T-cell (primary cell): ENCODE measurements around the gene AGFG1. TPM values are rescaled to one million over a fixed set of nuclear protein-coding genes. Genes with fewer than 3 reads are reported as not detected.
"Not testable (repeated sequence)": the region's sequence is repeated elsewhere in the genome, so short reads cannot be mapped to it uniquely, and the experiment has no call there.

Source experiments
- ATAC-seq, 4 experiments: fragments of 200-7000 bp in 3 of 4; fragments of 150-1000 bp in 1 of 4; cut with Tn5 transposase; replicated peaks in 1 of 4; 1 replicate in 3 of 4; 2 replicates in 1 of 4; pipeline ENCODE4 v1.10.0; 2021; ENCODE audit warnings: moderate library complexity in 3 of 4, mild to moderate bottlenecking in 2 of 4, moderate number of reproducible peaks in 1 of 4
- CTCF ChIA-PET, 2 donors: fragments of 300-600 bp; sonication (Branson Sonifier 250); formaldehyde crosslinking; loops; one replicate each; lab custom pipeline; 2022; ENCODE audit warnings: antibody characterized with exemption in 2 of 2; lab: Charles Lee
- POLR2A ChIA-PET, 2 donors: fragments of 300-600 bp; sonication (Branson Sonifier 250); formaldehyde crosslinking; loops; one replicate each; lab custom pipeline; 2022; ENCODE audit warnings: antibody characterized with exemption in 2 of 2; lab: Charles Lee
- DNase-seq, 35 experiments: peaks; one replicate each; pipeline versions ENCODE4 v3.0.0 to v3.0.0-alpha.2; 2013 to 2023
- H3K27ac ChIP-seq: one replicate; pipeline ENCODE4 v1.5.1; 2013; ENCODE audit warnings: low read length
- H3K27me3 ChIP-seq, 2 experiments: replicated peaks in 1 of 2; 1 replicate in 1 of 2; 2 replicates in 1 of 2; pipeline versions ENCODE4 v1.6.1 to v1.7.0; 2013; ENCODE audit warnings: low read length in 1 of 2, mixed read lengths in 1 of 2; ENCODE audit not compliant: control insufficient read depth in 2 of 2, insufficient read depth in 2 of 2; ENCODE audit errors: extremely low read depth in 1 of 2
- H3K36me3 ChIP-seq, 2 donors: 1 replicate in 1 of 2; 2 replicates in 1 of 2; pipeline versions ENCODE4 v1.6.1 to v1.7.0; 2013; ENCODE audit warnings: low read length in 1 of 2; ENCODE audit not compliant: control insufficient read depth in 2 of 2, insufficient read depth in 1 of 2; ENCODE audit errors: extremely low read depth in 1 of 2
- H3K4me1 ChIP-seq, 2 experiments: 1 replicate in 1 of 2; 2 replicates in 1 of 2; pipeline versions ENCODE4 v1.6.1 to v1.7.0; 2013; ENCODE audit warnings: low read length in 2 of 2, mixed read lengths in 1 of 2; ENCODE audit not compliant: insufficient read depth in 2 of 2, control insufficient read depth in 1 of 2; ENCODE audit errors: extremely low read depth in 1 of 2
- H3K4me3 ChIP-seq, 2 donors: 1 replicate in 1 of 2; 2 replicates in 1 of 2; pipeline versions ENCODE4 v1.5.1 to v1.7.0; 2013; ENCODE audit warnings: mild to moderate bottlenecking in 2 of 2, low read length in 1 of 2, moderate library complexity in 1 of 2; ENCODE audit not compliant: control insufficient read depth in 1 of 2; ENCODE audit errors: extremely low read depth in 1 of 2
- H3K9me3 ChIP-seq: 2 replicates; pipeline ENCODE4 v1.7.0; 2013
- H3K27ac Mint-ChIP-seq, 2 donors: one replicate each; pipeline ENCODE4 v1.8.0; 2020 to 2021; ENCODE audit warnings: mild to moderate bottlenecking in 2 of 2, mixed read lengths in 2 of 2
- H3K27me3 Mint-ChIP-seq, 2 donors: one replicate each; pipeline ENCODE4 v1.8.0; 2021 to 2022; ENCODE audit warnings: mixed read lengths in 2 of 2
- H3K36me3 Mint-ChIP-seq: one replicate; pipeline ENCODE4 v1.8.0; 2021; ENCODE audit warnings: mixed read lengths
- H3K4me1 Mint-ChIP-seq, 3 donors: one replicate each; pipeline ENCODE4 v1.8.0; 2020 to 2022; ENCODE audit warnings: mixed read lengths in 3 of 3, mild to moderate bottlenecking in 1 of 3
- H3K4me3 Mint-ChIP-seq, 3 donors: one replicate each; pipeline ENCODE4 v1.8.0; 2020 to 2022; ENCODE audit warnings: mild to moderate bottlenecking in 3 of 3, mixed read lengths in 3 of 3, moderate library complexity in 3 of 3
- H3K9me3 Mint-ChIP-seq, 3 donors: one replicate each; pipeline ENCODE4 v1.8.0; 2020 to 2022; ENCODE audit warnings: mixed read lengths in 3 of 3
- WGBS: methylation state at CpG from one replicate; pipeline ENCODE4 v1.1.5; 2013; ENCODE audit warnings: missing lambda C conversion rate; ENCODE audit not compliant: insufficient coverage; 5-methylcytosine and 5-hydroxymethylcytosine counted together
- total RNA-seq, 35 experiments: library from RNA in 6 of 35; stranded (reverse) in 6 of 35; fragments of 120-200 nt in 1 of 35; gene quantifications; one replicate each; pipeline versions ENCODE4 v1.2.1 to v1.2.4 and lab custom pipeline; 2013 to 2026

The AGFG1 gene
- total RNA-seq, 5 donors from 2014 or later (not counting 1 experiment from before 2014, with no cell fraction given), result 48.6 to 61.4 (median 53.1) TPM

DNA sequence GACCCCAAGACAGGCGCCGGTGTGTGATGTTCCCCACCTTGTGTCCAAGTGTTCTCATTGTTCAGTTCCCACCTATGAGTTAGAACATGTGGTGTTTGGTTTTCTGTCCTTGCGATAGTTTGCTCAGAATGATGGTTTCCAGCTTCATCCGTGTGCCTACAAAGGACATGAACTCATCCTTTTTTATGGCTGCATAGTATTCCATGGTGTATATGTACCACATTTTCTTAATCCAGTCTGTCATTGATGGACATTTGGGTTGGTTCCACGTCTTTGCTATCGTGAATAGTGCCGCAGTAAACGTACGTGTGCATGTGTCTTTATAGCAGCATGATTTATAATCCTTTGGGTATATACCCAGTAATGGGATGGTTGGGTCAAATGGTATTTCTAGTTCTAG, 68.4 kb downstream of the AGFG1 start:
- H3K9me3 ChIP-seq, H3K4me3 Mint-ChIP-seq, H3K27me3 Mint-ChIP-seq, H3K9me3 Mint-ChIP-seq, POLR2A ChIA-PET, H3K4me3 ChIP-seq, H3K27ac ChIP-seq, CTCF ChIA-PET, H3K27me3 ChIP-seq, H3K4me1 ChIP-seq, ATAC-seq, H3K27ac Mint-ChIP-seq, DNase-seq: not testable (repeated sequence)
- Mint-ChIP-seq H3K4me1 (peaks cover 13 to 17% (median 13%) of the 10 kb centered on the region in 3 donors), H3K36me3 (peaks cover 74% of the 10 kb centered on the region)
- no CpG with 5 or more reads among the region's 9 CpGs for WGBS
- peaks cover 0 to 28% of the 10 kb centered on the region in 2 donors for H3K36me3 ChIP-seq

DNA sequence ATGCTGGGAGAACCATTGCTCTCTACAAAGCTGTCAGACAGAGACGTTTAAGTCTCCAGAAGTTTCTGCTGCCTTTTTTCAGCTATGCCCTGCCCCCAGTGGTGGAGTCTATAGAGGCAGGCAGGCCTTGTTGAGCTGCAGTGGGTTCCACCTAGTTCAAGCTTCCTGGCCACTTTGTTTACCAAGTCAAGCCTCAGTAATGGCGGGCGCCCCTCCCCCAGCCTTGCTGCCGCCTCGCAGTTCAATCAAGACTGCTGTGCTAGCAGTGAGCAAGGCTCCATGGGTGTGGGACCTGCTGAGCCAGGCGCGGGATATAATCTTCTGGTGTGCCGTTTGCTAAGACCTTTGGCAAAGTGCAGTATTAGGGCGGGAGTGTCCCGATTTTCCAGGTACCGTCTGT, 74.0 kb downstream of the AGFG1 start:
- H3K27ac Mint-ChIP-seq, result no peak overlapping the region
- peaks cover 0 to 2% (median 0%) of the 10 kb centered on the region in 3 donors for H3K9me3 Mint-ChIP-seq
- H3K27me3 Mint-ChIP-seq, result no peaks in the 10 kb centered on the region
- Histone ChIP-seq H3K27ac (no peak overlapping the region), H3K4me1 (no peaks in the 10 kb centered on the region), H3K9me3 (no peaks in the 10 kb centered on the region), H3K36me3 (peaks cover 0 to 9% of the 10 kb centered on the region in 2 donors), H3K4me3 (no peak overlapping the region), H3K27me3 (no peaks in the 10 kb centered on the region)
- CTCF ChIA-PET, result interaction anchor here in 1 of 2 donors (1.0 kb wide), 1 partner anchor 47 kb away, joined by 3 read pairs; no protein-coding TSS in a partner anchor
- DNase-seq (peak in 16 of 35 experiments; percentile 0 to 31 (median 6)), ATAC-seq (no peak)
- peaks cover 73% of the 10 kb centered on the region for H3K36me3 Mint-ChIP-seq
- WGBS, result 87% methylated on average over 8 of the region's 11 CpGs
- no peak overlapping the region for H3K4me3 Mint-ChIP-seq
- peaks cover 13 to 18% (median 17%) of the 10 kb centered on the region in 3 donors for H3K4me1 Mint-ChIP-seq
- POLR2A ChIA-PET, result no interaction called here

DNA sequence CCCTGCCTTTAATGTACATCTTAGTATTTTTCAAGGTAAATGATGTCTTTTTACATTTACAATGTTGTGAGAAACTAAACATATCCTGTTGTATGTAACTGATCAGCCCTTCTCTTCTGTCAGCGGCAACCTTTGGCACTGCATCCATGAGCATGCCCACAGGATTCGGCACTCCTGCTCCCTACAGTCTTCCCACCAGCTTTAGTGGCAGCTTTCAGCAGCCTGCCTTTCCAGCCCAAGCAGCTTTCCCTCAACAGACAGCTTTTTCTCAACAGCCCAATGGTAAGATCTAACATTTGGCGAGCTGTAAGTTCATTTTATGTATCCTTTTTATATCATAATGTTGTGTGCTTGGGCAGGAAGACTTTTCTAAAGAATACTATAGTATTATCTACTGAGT, 79.9 kb downstream of the AGFG1 start:
- Histone ChIP-seq H3K9me3 (no peaks in the 10 kb centered on the region), H3K27me3 (no peaks in the 10 kb centered on the region), H3K4me1 (no peaks in the 10 kb centered on the region), H3K4me3 (no peak overlapping the region), H3K27ac (no peak overlapping the region), H3K36me3 (peaks cover 0 to 35% of the 10 kb centered on the region in 2 donors)
- ChIA-PET CTCF (no interaction called here), POLR2A (interaction anchor here in 1 of 2 donors (0.6 kb wide), 1 partner anchor 100 kb away, joined by 7 read pairs; no protein-coding TSS in a partner anchor)
- Mint-ChIP-seq H3K27ac (no peak overlapping the region), H3K4me1 (no peaks in the 10 kb centered on the region), H3K27me3 (no peaks in the 10 kb centered on the region), H3K4me3 (no peak overlapping the region), H3K36me3 (peaks cover 55% of the 10 kb centered on the region), H3K9me3 (no peaks in the 10 kb centered on the region)
- no peak for DNase-seq
- ATAC-seq, result no peak
- 100% methylated on average over 1 of the region's 3 CpGs for WGBS

DNA sequence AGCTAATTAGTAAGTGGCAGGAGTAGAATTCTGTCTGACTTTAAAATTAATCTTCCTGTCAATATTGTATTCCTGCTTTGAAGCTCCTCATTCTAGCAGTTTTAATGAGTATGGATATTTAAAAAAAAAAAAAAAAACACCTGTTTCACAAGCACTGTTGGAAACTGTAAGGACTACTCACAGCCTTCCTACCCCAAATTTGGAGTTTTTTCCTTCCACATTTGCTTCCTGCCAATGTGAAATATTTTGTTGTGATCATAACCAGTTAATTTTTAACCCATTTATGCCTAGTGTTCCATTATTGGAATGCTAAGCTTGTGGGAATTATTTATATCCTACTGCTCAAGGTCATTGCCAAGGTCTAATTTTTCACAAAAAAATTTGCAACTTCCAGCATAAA, 90.6 kb downstream of the AGFG1 start:
- POLR2A ChIA-PET, result no interaction called here
- CTCF ChIA-PET, result interaction anchor here (0.6 to 0.7 kb wide), 3 partner anchors 9 to 323 kb away, joined by 3 read pairs; no protein-coding TSS in a partner anchor
- ATAC-seq (no peak), DNase-seq (no peak)
- H3K9me3 Mint-ChIP-seq, result no peaks in the 10 kb centered on the region
- H3K36me3 ChIP-seq, result no peaks in the 10 kb centered on the region
- no peak overlapping the region for H3K27ac ChIP-seq
- H3K4me1 Mint-ChIP-seq, result peaks cover 0 to 2% (median 0%) of the 10 kb centered on the region in 3 donors
- H3K27me3 ChIP-seq, result no peaks in the 10 kb centered on the region
- peaks cover 7% of the 10 kb centered on the region for H3K36me3 Mint-ChIP-seq
- H3K27ac Mint-ChIP-seq, result no peak overlapping the region
- no peaks in the 10 kb centered on the region for H3K4me1 ChIP-seq
- no peaks in the 10 kb centered on the region for H3K27me3 Mint-ChIP-seq
- no peaks in the 10 kb centered on the region for H3K9me3 ChIP-seq
- no peak overlapping the region for H3K4me3 Mint-ChIP-seq
- no peak overlapping the region for H3K4me3 ChIP-seq

- Mint-ChIP-seq H3K9me3 (no peaks in the 10 kb centered on the region), H3K4me3 (no peak overlapping the region), H3K27me3 (no peaks in the 10 kb centered on the region), H3K27ac (no peak overlapping the region), H3K36me3 (peaks cover 4% of the 10 kb centered on the region), H3K4me1 (no peaks in the 10 kb centered on the region)
- ATAC-seq (no peak), DNase-seq (no peak)
- H3K9me3 ChIP-seq, result no peaks in the 10 kb centered on the region
- H3K36me3 ChIP-seq, result no peaks in the 10 kb centered on the region
- H3K27ac ChIP-seq, result no peak overlapping the region
- WGBS, result 100% methylated on average over 1 of the region's 1 CpG
- no peaks in the 10 kb centered on the region for H3K27me3 ChIP-seq
- no peaks in the 10 kb centered on the region for H3K4me1 ChIP-seq
- CTCF ChIA-PET, result no interaction called here
- POLR2A ChIA-PET, result no interaction called here
- no peak overlapping the region for H3K4me3 ChIP-seq
Measured at GRCh38 chr2:227565080-227565479, 93.1 kb downstream of the AGFG1 start.

DNA sequence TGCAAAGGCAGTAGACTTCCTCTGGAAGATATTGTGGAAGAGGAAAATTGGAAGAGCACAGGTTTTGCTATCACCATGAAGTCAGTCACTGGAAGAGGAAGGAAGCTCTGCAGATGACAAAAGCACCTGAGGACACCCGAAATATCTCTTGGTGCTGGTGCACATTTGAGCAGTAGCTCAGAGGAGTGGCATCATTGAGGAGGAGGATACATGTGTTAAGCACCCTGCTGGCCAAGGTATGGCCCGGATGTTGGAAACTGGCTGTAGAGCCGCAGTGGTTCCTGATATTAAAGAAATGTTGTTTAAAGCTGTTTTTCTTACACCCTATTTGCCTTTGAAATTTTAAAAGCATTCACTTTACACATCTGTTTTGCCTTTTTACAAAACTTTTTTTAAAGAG, 94.1 kb downstream of the AGFG1 start:
- Histone ChIP-seq H3K27ac (no peak overlapping the region), H3K27me3 (no peaks in the 10 kb centered on the region), H3K9me3 (no peaks in the 10 kb centered on the region), H3K4me3 (no peak overlapping the region), H3K4me1 (no peaks in the 10 kb centered on the region), H3K36me3 (no peaks in the 10 kb centered on the region)
- no peaks in the 10 kb centered on the region for H3K27me3 Mint-ChIP-seq
- H3K36me3 Mint-ChIP-seq, result peaks cover 4% of the 10 kb centered on the region
- WGBS, result 0% methylated on average over 1 of the region's 3 CpGs
- H3K4me1 Mint-ChIP-seq, result no peaks in the 10 kb centered on the region
- ChIA-PET CTCF (no interaction called here), POLR2A (no interaction called here)
- H3K27ac Mint-ChIP-seq, result peak overlapping the region in 1 of 2 donors; percentile 58
- H3K9me3 Mint-ChIP-seq, result no peaks in the 10 kb centered on the region
- DNase-seq (no peak), ATAC-seq (no peak)
- no peak overlapping the region for H3K4me3 Mint-ChIP-seq

- H3K9me3 Mint-ChIP-seq, result no peaks in the 10 kb centered on the region
- no peaks in the 10 kb centered on the region for H3K27me3 Mint-ChIP-seq
- H3K27ac Mint-ChIP-seq, result no peak overlapping the region
- Histone ChIP-seq H3K9me3 (no peaks in the 10 kb centered on the region), H3K27me3 (peaks cover 0 to under 1% of the 10 kb centered on the region in 2 experiments), H3K4me1 (no peaks in the 10 kb centered on the region), H3K36me3 (no peaks in the 10 kb centered on the region), H3K27ac (no peak overlapping the region), H3K4me3 (no peak overlapping the region)
- no peak overlapping the region for H3K4me3 Mint-ChIP-seq
- WGBS, result no CpG with 5 or more reads among the region's 2 CpGs
- H3K4me1 Mint-ChIP-seq, result no peaks in the 10 kb centered on the region
- DNase-seq, result no peak
- POLR2A ChIA-PET, result no interaction called here
- CTCF ChIA-PET, result no interaction called here
- ATAC-seq, result no peak
- H3K36me3 Mint-ChIP-seq, result peaks cover 4% of the 10 kb centered on the region
Measured at GRCh38 chr2:227568852-227569169, 96.9 kb downstream of the AGFG1 start.
